Trophoblast cell (in vitro differentiated cells and primary cell): ENCODE measurements around the gene IGSF11.
A peak's percentile ranks its signal among the peaks of the same experiment; 100 is the strongest.

Experiments
- DNase-seq, 2 donors: peaks; one replicate each; pipeline ENCODE4 v3.0.0-alpha.2; 2016
- H2AFZ ChIP-seq: 2 replicates; pipeline ENCODE4 v1.6.1; 2013; ENCODE audit warnings: low read length, moderate library complexity, mild to moderate bottlenecking; ENCODE audit not compliant: insufficient read depth, poor library complexity
- H2AK5ac ChIP-seq: 2 replicates; pipeline ENCODE4 v1.6.1; 2013; ENCODE audit warnings: mild to moderate bottlenecking, low read length
- H2BK120ac ChIP-seq: 2 replicates; pipeline ENCODE4 v1.6.1; 2013; ENCODE audit warnings: low read length, mild to moderate bottlenecking, moderate library complexity; ENCODE audit not compliant: insufficient read depth, poor library complexity
- H2BK12ac ChIP-seq: 2 replicates; pipeline ENCODE4 v1.6.1; 2013; ENCODE audit warnings: mild to moderate bottlenecking, low read length, moderate library complexity
- H2BK5ac ChIP-seq: 2 replicates; pipeline ENCODE4 v1.6.1; 2013; ENCODE audit warnings: low read length, low read depth, moderate library complexity, mild to moderate bottlenecking; ENCODE audit not compliant: poor library complexity
- H3K14ac ChIP-seq: 2 replicates; pipeline ENCODE4 v1.6.1; 2013; ENCODE audit warnings: mild to moderate bottlenecking, low read length
- H3K18ac ChIP-seq: 2 replicates; pipeline ENCODE4 v1.6.1; 2013; ENCODE audit warnings: mild to moderate bottlenecking, low read length
- H3K23ac ChIP-seq: 2 replicates; pipeline ENCODE4 v1.6.1; 2013; ENCODE audit warnings: low read length
- H3K27ac ChIP-seq: 2 replicates; pipeline ENCODE4 v1.5.1; 2013; ENCODE audit warnings: low read depth, mild to moderate bottlenecking, inconsistent platforms, low read length, moderate library complexity
- H3K27me3 ChIP-seq: 2 replicates; pipeline ENCODE4 v1.6.1; 2013; ENCODE audit warnings: inconsistent platforms, mild to moderate bottlenecking, low read length, moderate library complexity; ENCODE audit not compliant: insufficient read depth
- H3K36me3 ChIP-seq, 2 experiments: 1 replicate in 1 of 2; 2 replicates in 1 of 2; pipeline ENCODE4 v1.6.1; 2013; ENCODE audit warnings: low read length in 2 of 2, mild to moderate bottlenecking in 2 of 2, moderate library complexity in 1 of 2; ENCODE audit not compliant: insufficient read depth in 2 of 2, control insufficient read depth in 1 of 2
- H3K4ac ChIP-seq: 2 replicates; pipeline ENCODE4 v1.6.1; 2013; ENCODE audit warnings: low read depth, mild to moderate bottlenecking, low read length, moderate library complexity
- H3K4me1 ChIP-seq, 2 experiments: 1 replicate in 1 of 2; 2 replicates in 1 of 2; pipeline ENCODE4 v1.6.1; 2013; ENCODE audit warnings: low read length in 2 of 2, mild to moderate bottlenecking in 2 of 2, moderate library complexity in 1 of 2; ENCODE audit not compliant: insufficient read depth in 2 of 2, control insufficient read depth in 1 of 2
- H3K4me2 ChIP-seq: 2 replicates; pipeline ENCODE4 v1.6.1; 2013; ENCODE audit warnings: inconsistent platforms, mild to moderate bottlenecking, low read length, moderate library complexity
- H3K4me3 ChIP-seq: 2 replicates; pipeline ENCODE4 v1.5.1; 2013; ENCODE audit warnings: mild to moderate bottlenecking, low read depth, low read length, inconsistent platforms
- H3K79me1 ChIP-seq: one replicate; pipeline ENCODE4 v1.6.1; 2013; ENCODE audit warnings: low read length
- H3K79me2 ChIP-seq: 2 replicates; pipeline ENCODE4 v1.6.1; 2013; ENCODE audit warnings: low read length, mild to moderate bottlenecking; ENCODE audit not compliant: control insufficient read depth, insufficient read depth, poor library complexity
- H3K9ac ChIP-seq: 2 replicates; pipeline ENCODE4 v1.6.1; 2013; ENCODE audit warnings: mild to moderate bottlenecking, low read length
- H3K9me3 ChIP-seq: 2 replicates; pipeline ENCODE4 v1.6.1; 2013; ENCODE audit warnings: low read depth, mild to moderate bottlenecking, control low read depth, inconsistent platforms, low read length; ENCODE audit not compliant: insufficient read depth
- H4K12ac ChIP-seq: 2 replicates; pipeline ENCODE4 v1.6.1; 2013; ENCODE audit warnings: low read depth, mild to moderate bottlenecking, low read length, moderate library complexity
- H4K8ac ChIP-seq: 2 replicates; pipeline ENCODE4 v1.6.1; 2013; ENCODE audit warnings: low read depth, mild to moderate bottlenecking, low read length, moderate library complexity
- H4K91ac ChIP-seq: one replicate; pipeline ENCODE4 v1.6.1; 2013; ENCODE audit warnings: low read depth, mild to moderate bottlenecking, low read length, moderate library complexity
- WGBS: extraction: QIAGEN DNeasy Blood & Tissue Kit; methylation state at CpG from one replicate; pipeline ENCODE4 v1.1.7; 2013; ENCODE audit warnings: missing lambda C conversion rate; ENCODE audit not compliant: insufficient read length, insufficient coverage; ENCODE audit errors: extremely low coverage; 5-methylcytosine and 5-hydroxymethylcytosine counted together

Gene IGSF11

GRCh38 chr3:118886708-118887107 is 147.9 kb downstream of the IGSF11 start:
- H4K91ac ChIP-seq: no peak overlapping the region
- no peak overlapping the region for H3K4ac ChIP-seq
- no peaks in the 10 kb centered on the region for H3K4me1 ChIP-seq
- no peak overlapping the region for H4K12ac ChIP-seq
- no peak overlapping the region for H2AFZ ChIP-seq
- no peak overlapping the region for H4K8ac ChIP-seq
- H3K27ac ChIP-seq: no peak overlapping the region
- no peak overlapping the region for H2BK120ac ChIP-seq
- H2AK5ac ChIP-seq: no peak overlapping the region
- no peak overlapping the region for H2BK5ac ChIP-seq
- no peaks in the 10 kb centered on the region for H3K27me3 ChIP-seq
- DNase-seq: no peak
- H3K9me3 ChIP-seq: no peaks in the 10 kb centered on the region
- H3K4me2 ChIP-seq: no peak overlapping the region
- H3K18ac ChIP-seq: no peak overlapping the region
- no peak overlapping the region for H3K9ac ChIP-seq
- no peak overlapping the region for H3K23ac ChIP-seq
- no peak overlapping the region for H3K14ac ChIP-seq
- no CpG with 5 or more reads among the region's 3 CpGs for WGBS
- H3K36me3 ChIP-seq: no peaks in the 10 kb centered on the region
- no peaks in the 10 kb centered on the region for H3K79me1 ChIP-seq
- H2BK12ac ChIP-seq: no peak overlapping the region
- H3K4me3 ChIP-seq: no peak overlapping the region
- no peaks in the 10 kb centered on the region for H3K79me2 ChIP-seq

- no CpG with 5 or more reads among the region's 3 CpGs for WGBS
- no peaks in the 10 kb centered on the region for H3K79me1 ChIP-seq
Measured at GRCh38 chr3:118884748-118885206, 149.9 kb downstream of the IGSF11 start.

GRCh38 chr3:118882353-118882947 is 152.2 kb downstream of the IGSF11 start:
- DNase-seq: peak; percentile 72 to 82

More at GRCh38 chr3:118884748-118885206, 149.9 kb downstream of the IGSF11 start:
- Histone ChIP-seq H3K27me3 (no peaks in the 10 kb centered on the region), H2BK120ac (no peak overlapping the region), H3K14ac (no peak overlapping the region), H3K79me2 (no peaks in the 10 kb centered on the region), H4K12ac (no peak overlapping the region), H2BK5ac (no peak overlapping the region), H3K9ac (no peak overlapping the region), H3K9me3 (no peaks in the 10 kb centered on the region), H4K91ac (no peak overlapping the region), H2BK12ac (no peak overlapping the region), H2AFZ (no peak overlapping the region), H3K4me2 (peak overlapping the region; percentile 28), H3K4me1 (no peaks in the 10 kb centered on the region), H2AK5ac (no peak overlapping the region), H3K27ac (no peak overlapping the region), H3K23ac (no peak overlapping the region), H3K36me3 (no peaks in the 10 kb centered on the region), H4K8ac (no peak overlapping the region), H3K4me3 (no peak overlapping the region), H3K4ac (no peak overlapping the region), H3K18ac (no peak overlapping the region)
- DNase-seq: peak; percentile 53 to 84

GRCh38 chr3:118868051-118868450 is 166.6 kb downstream of the IGSF11 start:
- Histone ChIP-seq H2BK120ac (no peak overlapping the region), H3K79me1 (no peaks in the 10 kb centered on the region), H4K91ac (no peak overlapping the region), H3K18ac (no peak overlapping the region), H3K9me3 (peaks cover 16% of the 10 kb centered on the region), H2BK5ac (no peak overlapping the region), H3K9ac (no peak overlapping the region), H2AFZ (no peak overlapping the region), H3K4me3 (no peak overlapping the region), H3K27ac (no peak overlapping the region), H2AK5ac (no peak overlapping the region), H3K4me2 (no peak overlapping the region), H3K4me1 (no peaks in the 10 kb centered on the region), H4K12ac (no peak overlapping the region), H3K14ac (no peak overlapping the region), H2BK12ac (no peak overlapping the region), H3K23ac (no peak overlapping the region), H3K4ac (no peak overlapping the region), H4K8ac (no peak overlapping the region), H3K79me2 (no peaks in the 10 kb centered on the region), H3K27me3 (no peaks in the 10 kb centered on the region), H3K36me3 (peaks cover 0 to 2% of the 10 kb centered on the region in 2 experiments)
- no peak for DNase-seq

More at GRCh38 chr3:118882353-118882947, 152.2 kb downstream of the IGSF11 start:
- Histone ChIP-seq H3K27me3 (no peaks in the 10 kb centered on the region), H3K4me3 (no peak overlapping the region), H2AK5ac (no peak overlapping the region), H3K23ac (no peak overlapping the region), H3K79me2 (no peaks in the 10 kb centered on the region), H3K9ac (no peak overlapping the region), H3K79me1 (no peaks in the 10 kb centered on the region), H4K12ac (no peak overlapping the region), H2AFZ (no peak overlapping the region), H2BK120ac (no peak overlapping the region), H3K4ac (no peak overlapping the region), H2BK5ac (no peak overlapping the region), H2BK12ac (no peak overlapping the region), H4K8ac (no peak overlapping the region), H3K14ac (no peak overlapping the region), H3K4me2 (no peak overlapping the region), H4K91ac (no peak overlapping the region), H3K18ac (no peak overlapping the region), H3K27ac (no peak overlapping the region), H3K36me3 (no peaks in the 10 kb centered on the region), H3K4me1 (no peaks in the 10 kb centered on the region), H3K9me3 (no peaks in the 10 kb centered on the region)
- WGBS: no CpG with 5 or more reads among the region's 3 CpGs
